Measurements from ENCODE around the gene PARD3.

Gene PARD3

DNA sequence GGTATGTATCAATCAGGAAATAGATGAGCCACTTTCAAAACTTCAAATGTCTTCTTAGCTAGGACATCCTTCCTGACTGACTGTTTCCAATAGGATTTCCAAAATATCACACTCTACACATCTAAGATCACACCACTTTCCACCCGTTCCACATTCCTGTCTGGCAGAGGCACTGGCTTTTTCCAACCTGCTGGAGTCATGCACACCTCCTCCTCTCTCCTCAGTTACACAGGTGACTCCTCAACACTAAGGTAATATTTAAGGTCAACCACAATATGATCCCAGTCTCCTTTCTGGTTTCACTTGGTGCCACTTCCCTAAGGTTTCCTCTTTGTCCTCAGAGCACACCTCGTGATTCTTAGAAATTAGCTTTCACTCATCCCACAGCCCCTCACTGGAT is 196.5 kb downstream of the PARD3 start:
- DNase-seq (ENCODE audit: low read depth) = no peak

DNA sequence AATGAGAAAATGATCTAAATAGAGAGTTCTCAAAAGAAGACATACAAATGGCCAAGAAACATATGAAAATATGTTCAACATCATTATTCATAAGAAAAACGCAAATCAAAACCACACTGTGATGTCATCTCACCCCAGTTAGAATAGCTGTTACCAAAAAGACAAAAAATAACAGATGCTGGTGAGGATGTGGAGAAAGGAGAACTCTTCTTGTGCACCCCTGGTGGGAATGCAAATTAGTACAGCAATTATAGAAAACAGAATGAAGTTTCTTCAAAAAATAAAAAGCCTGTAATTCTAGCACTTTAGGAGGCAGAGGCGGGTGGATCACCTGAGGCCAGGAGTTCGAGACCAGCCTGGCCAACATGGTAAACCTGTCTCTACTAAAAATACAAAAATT is 199.3 kb downstream of the PARD3 start:
- no peak for DNase-seq (ENCODE audit: low read depth)

DNA sequence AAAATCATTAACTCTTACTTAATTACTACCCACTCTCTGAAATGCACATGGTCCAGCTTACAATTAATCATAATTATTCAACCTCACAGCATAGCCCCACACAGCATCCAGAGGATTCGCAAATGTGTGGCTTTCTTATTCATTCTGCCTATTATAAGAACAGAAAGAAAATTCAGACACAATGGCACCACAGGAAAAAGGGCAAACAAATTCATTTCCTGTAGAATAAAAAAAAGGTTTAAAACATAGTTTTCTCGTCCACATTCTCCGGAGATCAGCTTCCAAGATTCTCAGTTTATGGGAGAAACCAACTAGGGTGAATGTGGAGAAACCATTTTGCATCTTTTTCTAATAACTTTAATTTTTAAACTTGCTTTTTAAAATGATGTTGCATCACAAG is 201.6 kb downstream of the PARD3 start:
- no peak for DNase-seq (ENCODE audit: low read depth)

DNA sequence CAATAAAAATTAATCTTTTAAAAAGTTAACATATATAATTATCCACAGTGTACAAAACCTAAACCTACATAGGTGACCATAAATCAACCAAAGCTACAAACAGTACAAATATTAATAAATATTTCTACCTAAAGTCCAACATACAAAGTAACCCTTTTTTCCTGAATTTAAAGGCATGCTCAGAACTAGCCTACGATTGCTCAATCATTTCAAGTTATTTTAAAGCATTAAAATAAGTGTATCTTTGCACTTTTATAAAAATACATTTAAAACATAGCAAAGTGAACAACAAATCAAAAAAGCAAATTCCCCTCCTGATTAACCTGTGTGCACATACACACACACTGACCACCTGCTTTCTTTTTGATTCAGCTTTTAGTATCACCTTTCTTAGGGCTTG is 202.2 kb downstream of the PARD3 start:
- no peak for DNase-seq (ENCODE audit: low read depth)

DNA sequence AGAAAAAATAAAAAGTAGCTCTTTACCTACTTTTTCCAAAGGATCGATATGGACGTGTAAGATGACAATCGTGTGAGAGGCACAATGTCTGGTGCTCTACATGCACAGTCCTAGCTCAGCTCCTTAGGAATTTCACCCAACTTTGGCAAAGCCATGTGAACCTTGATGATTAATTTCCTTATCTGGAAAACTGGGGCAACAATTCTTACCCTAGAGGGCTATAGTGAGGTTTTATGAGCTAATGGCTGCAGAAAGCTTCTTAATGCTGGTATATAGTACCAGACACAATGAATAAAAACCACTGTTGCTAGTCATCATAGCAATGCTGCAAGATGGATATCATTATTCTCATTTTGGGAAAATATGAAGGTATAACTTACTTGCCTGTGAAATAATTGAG is 202.7 kb downstream of the PARD3 start:
- no peak for DNase-seq (ENCODE audit: low read depth)

DNA sequence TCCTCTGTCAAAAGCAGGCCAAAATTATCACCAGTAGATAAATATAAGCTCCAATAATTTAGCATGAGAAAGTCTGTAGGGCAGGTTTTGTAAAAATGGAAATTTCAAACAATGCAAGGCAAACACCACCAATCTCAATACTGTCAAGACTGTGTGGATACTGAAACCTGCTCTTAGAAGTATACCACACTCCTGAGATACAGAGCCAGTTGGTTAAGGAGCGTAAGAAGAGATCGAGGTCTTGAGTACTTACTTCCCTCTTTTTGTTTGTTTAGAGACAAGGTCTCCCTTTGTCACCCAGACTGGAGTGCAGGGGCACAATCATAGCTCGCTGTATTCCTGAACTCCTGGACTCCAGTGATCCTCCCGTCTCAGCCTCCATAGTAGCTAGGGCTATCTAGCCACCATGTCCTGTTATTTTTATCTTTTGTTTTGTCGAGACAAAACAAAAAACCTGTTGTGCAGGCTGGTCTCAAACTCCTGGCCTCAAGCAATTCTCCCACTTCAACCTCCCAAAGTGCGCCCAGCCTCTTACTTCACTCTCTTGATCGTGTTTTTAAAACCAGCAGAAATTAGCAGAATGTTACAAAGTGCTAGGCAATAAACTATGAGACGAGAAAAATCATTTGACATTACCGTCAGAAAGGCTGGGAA is 205.7 kb downstream of the PARD3 start:
- no peak for DNase-seq (ENCODE audit: low read depth)

DNA sequence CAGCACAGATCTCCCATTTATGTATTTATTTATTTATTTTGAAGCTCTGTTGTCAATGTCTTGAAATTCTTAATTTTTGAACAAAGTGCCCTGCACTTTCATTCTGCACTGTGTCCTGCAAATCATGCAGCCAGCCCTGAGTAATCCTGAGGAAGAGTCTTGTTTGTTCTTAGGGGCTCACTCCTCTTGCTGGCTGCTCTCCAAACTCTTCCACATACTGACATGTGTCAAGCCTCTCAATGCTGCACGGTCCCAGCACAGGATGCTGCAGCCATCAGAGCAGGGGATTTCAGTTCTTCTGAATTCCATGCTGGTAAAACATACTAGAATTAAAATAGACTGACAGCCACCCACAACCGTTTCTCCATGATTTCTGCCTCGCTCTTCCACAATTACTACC is 207.2 kb downstream of the PARD3 start:
- DNase-seq (ENCODE audit: low read depth) = no peak

DNA sequence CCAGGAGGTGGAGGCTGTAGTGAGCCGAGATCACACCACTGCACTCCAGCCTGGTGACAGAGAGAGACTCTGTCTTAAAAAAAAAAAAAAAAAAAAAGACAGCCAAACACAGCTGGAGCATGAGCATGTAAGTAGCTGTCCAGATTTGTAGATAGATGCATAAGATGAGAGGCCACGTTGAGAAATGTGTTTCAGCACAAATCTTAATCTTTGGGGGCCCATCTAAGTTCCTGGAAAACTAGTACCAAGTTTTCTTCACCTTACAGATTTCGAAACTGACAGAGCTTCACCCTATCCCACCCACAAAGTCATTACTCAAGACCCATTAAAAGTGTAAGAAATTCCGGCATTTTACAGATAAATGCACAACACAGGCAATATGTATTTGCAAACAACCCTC is 208.2 kb downstream of the PARD3 start:
- DNase-seq (ENCODE audit: low read depth) = no peak

DNA sequence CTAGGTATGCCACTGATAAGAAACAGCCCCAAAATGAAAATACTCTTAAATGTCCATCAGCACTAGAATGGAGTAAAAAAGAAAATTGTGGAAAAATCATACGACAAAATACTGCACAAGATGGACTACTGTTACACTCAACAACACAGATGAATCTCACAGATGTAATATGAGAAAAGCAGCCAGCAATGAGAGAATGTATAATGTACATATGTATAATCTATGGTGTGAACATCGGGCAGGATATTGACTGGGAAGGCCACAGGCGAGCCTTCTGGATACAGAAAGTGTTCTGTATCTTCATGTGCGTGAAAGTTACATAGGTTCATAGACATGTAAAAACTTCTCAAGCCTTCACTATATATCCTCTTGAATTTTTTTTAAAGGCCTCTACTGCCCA is 212.6 kb downstream of the PARD3 start:
- no peak for DNase-seq (ENCODE audit: low read depth)

DNA sequence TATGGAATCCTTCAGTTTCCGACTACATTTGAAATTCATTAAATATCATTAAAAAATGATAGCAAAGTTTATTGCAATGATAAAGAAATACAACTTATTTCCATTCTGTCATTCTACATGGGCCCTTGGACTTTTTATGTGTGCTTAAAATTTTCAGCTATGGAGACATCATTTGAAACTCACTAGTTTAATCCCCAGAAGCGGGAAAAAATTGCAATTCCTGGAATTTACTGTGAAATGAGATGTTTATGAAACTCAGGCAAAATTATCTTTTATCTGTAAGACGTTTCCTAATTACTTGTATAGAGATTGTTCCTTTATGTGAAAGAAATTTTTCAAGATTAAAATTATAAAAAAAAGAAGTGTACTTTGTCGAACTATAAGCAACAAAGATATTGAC is 213.4 kb downstream of the PARD3 start:
- no peak for DNase-seq (ENCODE audit: low read depth)

DNA sequence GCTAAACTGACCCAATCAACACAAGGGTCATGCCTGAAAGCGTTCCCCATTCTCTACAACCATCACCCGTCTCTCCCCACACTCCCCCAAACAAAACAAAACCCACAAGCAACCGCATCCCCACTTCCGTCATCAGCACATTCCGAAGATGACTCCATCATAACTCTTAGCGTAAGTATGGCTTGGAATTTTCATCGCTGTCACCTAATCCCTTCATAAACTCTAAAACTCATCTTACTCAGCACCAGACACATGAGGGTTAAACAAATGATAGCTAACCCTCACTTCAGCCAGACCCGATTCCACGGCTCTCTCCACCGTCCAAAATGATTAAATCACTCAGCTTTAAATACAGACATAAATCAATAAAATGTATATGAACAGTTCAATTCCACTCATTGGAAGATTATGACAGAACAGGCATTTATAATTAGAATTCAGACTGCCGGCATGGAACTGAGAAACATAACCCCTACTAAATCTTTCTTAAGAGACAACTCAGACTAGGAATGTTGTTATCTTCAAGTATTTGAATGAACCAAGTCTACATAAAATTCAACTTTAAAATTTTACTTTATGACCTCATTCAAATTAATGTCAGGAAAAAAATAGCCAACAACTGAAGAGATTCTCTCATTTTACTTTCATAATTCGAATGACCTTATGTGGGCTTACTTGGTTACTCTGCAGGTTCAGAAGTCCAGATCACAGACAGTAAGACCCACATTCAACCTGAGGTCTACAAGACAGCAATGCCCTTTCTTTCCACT is 215.9 kb downstream of the PARD3 start:
- no peak for DNase-seq (ENCODE audit: low read depth)

DNA sequence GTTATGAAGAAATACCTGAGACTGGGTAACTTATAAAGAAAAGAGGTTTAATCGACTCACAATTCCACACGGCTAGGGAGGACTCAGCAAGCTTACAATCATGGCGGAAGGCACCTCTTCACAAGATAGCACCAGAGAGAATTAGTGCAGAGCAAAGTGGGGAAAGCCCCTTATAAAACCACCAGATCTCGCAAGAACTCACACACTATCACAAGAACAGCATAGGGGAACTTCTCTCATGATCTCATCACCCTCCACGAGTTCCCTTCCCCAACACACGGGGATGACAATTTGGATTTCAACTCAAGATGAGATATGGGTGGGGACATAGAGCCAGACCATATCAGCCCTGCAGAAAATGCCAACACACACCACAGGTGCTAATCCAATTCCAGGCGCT is 218.7 kb downstream of the PARD3 start:
- no peak for DNase-seq (ENCODE audit: low read depth)

DNA sequence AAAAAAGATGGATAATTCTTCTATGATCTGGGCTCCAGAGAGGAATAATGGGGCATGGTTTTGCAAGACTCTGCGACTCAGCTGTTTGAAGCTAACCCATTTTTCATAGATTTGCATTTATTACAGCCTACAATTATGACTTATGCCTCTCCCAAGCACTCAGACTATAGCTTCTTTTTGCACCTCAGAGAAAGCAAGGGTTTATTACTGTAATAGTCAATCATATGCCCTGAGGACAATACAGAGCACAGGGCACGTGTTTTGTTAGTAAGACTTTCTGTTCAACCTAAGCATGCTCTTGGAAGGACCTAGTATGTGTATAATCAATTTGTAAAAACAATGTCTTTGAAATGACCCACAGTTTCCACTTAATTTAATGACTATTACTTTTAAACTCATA is 221.2 kb downstream of the PARD3 start:
- no peak for DNase-seq (ENCODE audit: low read depth)

DNA sequence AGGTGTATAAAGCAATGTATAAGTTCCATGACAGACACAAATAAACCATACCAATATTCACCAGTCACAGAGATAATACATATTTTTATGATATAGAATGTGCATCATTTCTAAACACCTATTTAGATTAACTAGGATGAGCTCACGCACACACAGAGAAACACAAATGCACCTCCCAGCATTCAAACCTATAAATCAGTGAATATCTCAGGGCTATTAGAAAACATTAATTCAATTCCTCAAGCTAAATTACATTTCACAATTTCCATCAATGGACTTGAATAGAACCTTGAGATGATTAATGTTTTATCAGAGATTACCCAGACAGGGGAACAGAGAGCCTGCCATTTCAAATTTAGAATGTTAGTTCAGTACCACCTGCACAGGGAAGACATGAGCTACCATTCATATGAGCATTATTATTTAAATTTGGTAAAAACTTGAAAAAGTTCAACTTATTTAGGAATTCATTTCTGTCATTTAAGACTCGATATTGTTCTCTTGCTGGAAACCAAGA is 221.7 kb downstream of the PARD3 start:
- DNase-seq (ENCODE audit: low read depth) = no peak

DNA sequence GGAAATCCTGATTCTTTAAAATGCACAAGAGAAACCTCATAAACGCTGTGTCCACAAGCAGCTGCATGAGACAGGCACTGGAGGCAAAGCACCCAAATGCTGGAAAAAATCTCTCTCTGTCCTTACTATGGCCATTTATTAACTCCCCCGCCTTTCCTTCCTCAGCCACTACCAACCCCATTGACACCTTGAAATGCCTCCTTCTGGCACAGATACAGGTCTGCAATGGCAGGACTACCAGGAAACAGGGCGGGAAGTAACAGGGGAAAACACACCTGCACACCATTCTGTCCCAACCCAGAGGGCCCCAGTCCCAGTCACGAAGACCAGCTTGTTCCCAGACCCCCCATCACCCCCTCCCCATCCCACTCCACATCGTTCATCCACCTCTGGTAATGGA is 224.3 kb downstream of the PARD3 start:
- DNase-seq (ENCODE audit: low read depth) = no peak

DNA sequence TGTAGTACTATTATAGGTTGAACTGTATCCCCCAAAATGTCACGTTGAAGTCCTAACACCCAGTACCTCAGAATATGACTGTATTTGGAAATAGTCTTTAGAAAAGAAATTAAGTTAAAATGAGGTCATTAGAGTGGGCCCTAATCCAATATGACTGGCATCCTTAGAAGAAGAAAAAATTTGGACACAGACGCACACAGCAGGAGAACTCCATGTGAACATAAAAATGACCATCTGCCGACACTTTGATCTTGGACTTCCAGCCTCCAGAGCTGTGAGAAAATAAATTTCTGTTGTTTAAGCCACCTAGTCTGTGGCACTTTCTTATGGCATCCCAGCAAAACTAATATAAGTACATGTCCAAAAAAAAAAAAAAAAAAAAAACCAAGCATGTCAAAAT is 225.8 kb downstream of the PARD3 start:
- no peak for DNase-seq (ENCODE audit: low read depth)

DNA sequence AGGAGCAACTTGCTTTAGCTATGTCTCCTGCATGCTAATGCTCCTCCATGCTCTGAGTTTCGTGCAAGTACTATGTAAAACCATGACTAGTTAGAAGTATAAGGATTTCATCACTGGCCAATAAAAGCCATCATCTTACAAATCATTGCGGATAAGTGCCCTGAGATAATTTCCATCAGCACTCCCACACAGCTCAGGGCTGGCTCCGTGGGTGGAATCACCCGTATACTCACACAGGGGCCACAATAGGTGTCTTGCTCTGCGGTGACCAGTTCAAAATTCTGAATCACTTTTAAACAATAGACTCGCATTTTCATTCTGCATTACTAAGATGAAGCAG is 227.4 kb downstream of the PARD3 start:
- DNase-seq (ENCODE audit: low read depth) = no peak

DNA sequence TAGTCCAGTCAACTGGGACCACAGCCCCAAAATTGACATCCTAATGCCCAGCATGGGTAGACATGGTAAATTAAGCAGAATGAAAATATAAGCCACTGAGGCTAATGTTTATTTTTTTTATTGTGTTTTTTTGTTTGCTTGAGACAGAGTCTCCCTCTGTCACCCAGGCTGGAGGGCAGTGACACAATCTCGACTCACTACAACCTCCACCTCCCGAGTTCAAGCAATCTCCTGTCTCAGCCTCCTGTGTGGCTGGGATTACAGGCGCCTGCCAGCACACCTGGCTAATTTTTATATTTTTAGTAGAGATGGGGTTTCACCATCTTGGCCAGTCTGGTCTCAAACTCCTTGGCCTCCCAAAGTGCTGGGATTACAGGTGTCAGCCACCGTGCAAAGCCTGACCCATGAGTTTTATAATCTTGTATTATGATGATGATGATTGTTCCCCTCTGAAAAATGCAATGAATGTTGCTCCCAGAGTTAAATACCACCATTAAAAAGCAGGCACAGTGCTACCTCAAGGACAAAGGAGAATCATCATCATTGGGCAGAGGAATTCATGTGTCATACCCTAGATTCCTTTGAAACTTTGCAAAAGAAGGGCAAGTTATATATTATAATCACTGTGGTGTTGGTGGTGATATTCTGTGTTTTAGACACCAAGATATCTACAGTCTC is 228.0 kb downstream of the PARD3 start:
- DNase-seq (ENCODE audit: low read depth) = no peak

DNA sequence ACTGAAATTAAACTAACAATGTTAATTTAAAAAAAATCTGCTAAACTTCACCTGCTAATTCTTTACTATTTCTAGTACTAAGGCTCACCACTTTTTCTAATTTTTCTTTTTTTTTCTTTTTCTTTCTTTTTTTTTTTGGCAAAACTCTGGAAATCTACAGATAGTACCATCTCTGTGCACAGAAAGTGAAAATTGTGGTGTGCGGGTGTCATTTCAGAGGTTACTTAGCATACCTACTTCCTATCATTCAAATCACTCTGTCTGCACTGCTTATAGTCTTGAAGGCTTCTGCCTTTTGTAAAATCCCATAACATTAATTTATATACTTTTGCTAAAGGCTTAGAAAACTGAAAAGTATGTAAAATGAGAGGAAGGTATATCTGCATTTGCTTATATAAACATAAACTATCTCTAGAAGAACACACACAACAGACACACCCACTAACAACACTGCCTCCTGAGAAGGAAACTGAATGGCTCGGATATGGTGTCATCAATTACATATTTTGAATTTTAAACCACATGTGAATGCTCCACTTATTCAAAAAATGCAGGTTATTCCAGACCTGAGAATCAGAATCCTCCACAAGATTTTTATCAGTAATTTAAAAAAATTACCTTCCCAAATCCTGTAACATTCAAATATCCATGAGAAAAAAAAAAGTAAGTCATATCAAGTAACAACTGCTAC is 229.5 kb downstream of the PARD3 start:
- DNase-seq (ENCODE audit: low read depth) = no peak

DNA sequence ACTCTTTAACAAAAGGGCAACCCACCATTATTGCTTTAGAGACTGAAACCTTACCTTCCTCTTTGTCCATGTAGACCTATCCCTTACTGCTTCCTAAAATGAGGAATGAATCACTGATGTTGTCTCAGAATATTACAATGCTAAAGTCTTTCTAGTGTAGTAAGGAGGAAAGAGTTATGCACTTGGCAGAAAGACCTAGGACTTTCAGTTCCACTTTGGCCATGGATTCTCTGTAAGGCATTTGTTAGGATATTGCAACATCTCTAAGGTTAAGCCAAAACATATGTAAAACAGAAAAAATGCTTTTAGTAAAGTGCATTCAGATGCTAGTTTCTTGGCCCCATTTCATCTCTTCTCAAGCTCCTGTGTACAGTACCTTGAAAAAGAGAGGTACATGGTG is 230.9 kb downstream of the PARD3 start:
- DNase-seq (ENCODE audit: low read depth) = no peak

DNA sequence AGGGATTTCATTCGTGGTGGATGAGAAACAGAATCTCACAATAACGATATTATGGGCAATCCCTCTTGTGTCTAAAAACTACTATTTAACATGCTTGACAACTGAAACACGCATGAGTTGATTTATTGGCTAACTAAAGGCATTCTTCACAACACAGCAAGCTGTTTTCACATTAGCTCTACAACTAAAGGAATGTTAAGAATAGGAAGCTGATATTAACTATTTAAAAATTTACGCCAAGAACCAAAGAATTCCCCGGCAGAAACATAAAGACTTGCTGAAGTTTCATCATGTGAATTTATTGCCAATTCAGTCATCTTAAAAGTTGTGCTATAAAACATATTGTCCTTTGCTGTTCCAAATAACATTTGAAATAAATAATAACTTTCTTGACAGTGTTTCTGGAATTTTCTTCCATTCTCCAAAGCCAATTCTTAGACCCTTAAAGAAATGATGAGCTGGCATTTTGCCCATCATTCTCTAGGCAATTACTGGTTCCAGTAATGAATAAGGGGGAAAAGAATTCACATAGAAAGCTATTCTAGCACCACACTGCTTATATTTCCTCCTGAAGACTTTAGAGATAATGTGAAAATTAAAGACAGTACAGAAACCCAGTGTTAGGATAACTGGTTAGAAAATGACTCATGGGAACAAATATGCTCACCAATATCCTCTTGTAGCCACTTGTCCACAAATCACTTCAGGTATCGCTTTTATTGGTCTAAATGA is 233.1 kb downstream of the PARD3 start:
- DNase-seq (ENCODE audit: low read depth) = no peak

DNA sequence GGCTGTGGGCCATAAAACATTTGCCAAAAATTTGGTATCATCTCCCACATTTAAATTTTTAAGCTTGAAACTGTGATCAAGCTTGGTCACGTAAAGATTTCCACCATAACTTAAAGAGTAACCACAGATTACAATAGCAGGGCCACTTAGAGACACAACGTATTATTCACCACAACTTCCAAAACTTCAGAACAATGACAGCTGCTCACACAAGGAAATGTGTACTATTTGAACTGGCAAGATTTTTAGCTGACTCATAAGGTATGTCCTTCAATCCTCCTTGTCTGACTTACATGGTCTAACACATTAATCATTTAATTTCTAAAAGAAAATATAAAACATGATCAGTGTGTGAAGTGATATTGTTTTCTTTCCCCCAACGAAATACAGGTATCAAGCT is 234.5 kb downstream of the PARD3 start:
- no peak for DNase-seq (ENCODE audit: low read depth)
